Measurements from ENCODE around the gene FGF14. TPM values are rescaled to one million over a fixed set of nuclear protein-coding genes. Genes with fewer than 3 reads are reported as not detected.

Gene FGF14
- total RNA-seq, 1 donor from 2014 or later, result 2.9 TPM

DNA sequence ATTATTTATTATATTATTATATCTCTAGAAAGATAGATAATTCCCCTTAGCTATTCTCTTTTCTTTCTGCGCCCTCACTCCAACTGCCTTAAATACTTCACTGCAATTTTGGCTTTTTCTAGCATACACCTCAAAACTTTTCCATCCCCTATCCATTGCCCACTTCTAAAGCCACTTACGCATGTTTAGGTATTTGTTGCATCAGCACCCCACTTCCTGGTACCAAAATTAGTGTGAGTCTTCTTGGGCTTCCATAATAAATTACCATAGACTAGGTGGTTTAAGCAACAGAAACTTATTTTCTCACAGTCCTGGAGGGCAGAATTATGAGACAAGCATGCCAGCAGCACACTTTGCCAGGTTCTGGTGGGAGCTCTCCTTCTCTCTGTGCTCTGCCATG is 209.0 kb downstream of the FGF14 start:
- intact Hi-C loops (cut with micrococcal nuclease), result no loop called here
- DNase-seq, result no peak
- Histone ChIP-seq H3K27me3 (ENCODE audit: low read depth) (no peaks in the 10 kb centered on the region), H3K27ac (replicated peaks) (no peak overlapping the region), H3K9me3 (replicated peaks) (no peaks in the 10 kb centered on the region), H3K4me1 (no peaks in the 10 kb centered on the region), H3K4me3 (no peak overlapping the region), H3K36me3 (no peaks in the 10 kb centered on the region)
- TF ChIP-seq CTCF (IDR thresholded peaks at IDR 0.05; ENCODE audit: borderline replicate concordance), result no peak

DNA sequence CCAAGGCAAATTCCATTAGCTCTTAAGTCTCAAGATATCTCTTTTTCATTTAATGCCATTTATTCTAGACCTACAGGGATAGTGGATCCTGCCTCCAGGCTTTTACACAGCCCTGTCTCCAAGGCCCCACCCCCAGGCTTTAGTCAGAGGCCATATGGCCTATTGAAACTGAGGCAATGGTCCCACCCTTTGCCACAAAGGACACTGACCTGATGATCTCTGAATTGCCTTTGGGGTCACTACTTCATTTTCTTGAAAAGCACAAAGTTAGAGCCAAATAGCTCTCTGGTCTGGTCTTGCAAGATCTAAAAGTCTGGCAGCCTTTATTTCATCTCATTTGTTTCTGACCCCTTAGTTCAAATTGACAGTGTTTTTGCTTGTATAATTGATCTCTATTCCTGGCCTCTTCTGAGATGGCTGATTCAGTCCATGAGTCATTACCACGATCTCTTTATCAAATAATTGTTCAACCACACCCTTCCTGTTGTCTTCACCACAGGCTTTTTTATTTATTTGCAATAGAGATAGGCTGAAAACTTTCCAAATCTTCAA is 209.8 kb downstream of the FGF14 start:
- intact Hi-C loops (cut with micrococcal nuclease), result no loop called here
- TF ChIP-seq CTCF (IDR thresholded peaks at IDR 0.05; ENCODE audit: borderline replicate concordance), result no peak
- H3K27me3 ChIP-seq (ENCODE audit: low read depth), result no peaks in the 10 kb centered on the region
- H3K4me3 ChIP-seq, result no peak overlapping the region
- no peaks in the 10 kb centered on the region for H3K4me1 ChIP-seq
- no peaks in the 10 kb centered on the region for H3K36me3 ChIP-seq
- no peak overlapping the region for H3K27ac ChIP-seq (replicated peaks)
- DNase-seq, result no peak
- H3K9me3 ChIP-seq (replicated peaks), result no peaks in the 10 kb centered on the region

DNA sequence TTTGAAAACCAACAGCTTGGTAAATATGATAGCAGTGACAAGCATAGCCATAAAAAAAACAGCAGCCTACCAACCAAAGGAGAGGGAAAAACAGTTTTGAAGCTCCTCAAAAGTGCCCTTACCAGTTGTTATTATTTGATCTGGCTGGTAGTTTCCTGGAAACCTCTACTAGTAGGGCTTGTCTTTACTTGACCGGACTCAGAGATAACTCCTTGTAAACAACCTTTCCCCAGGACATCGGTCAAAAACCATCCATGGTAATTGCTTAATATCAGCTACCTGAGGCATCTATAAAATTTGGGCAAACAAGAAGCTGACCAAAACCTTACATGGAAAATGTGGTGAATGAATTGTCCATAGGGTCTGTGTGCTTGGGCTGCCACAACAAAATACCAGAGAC is 210.9 kb downstream of the FGF14 start:
- H3K9me3 ChIP-seq (replicated peaks), result no peaks in the 10 kb centered on the region
- TF ChIP-seq CTCF (IDR thresholded peaks at IDR 0.05; ENCODE audit: borderline replicate concordance), result no peak
- H3K4me1 ChIP-seq, result no peaks in the 10 kb centered on the region
- no peak overlapping the region for H3K27ac ChIP-seq (replicated peaks)
- no peak overlapping the region for H3K4me3 ChIP-seq
- H3K27me3 ChIP-seq (ENCODE audit: low read depth), result no peaks in the 10 kb centered on the region
- no peak for DNase-seq
- intact Hi-C loops (cut with micrococcal nuclease), result no loop called here
- no peaks in the 10 kb centered on the region for H3K36me3 ChIP-seq

DNA sequence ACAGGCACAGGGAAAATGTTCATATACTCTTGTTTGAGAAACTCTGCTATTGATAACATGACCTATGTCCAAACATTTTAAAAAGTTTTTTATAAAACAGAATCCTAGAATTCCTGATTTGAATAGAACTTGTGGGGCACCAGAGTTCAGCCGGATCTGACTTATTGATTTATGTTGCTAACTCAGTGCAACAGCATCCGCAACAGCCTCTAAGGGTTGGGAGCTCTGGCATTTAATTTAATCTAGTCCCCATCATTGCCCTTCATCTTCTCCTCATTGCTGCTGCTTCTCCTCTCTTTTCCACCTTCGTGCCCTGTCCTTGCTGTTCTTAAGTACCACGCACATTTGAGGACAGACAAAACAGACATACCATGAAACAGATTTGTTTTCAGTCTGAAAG is 214.5 kb downstream of the FGF14 start:
- H3K4me3 ChIP-seq, result no peak overlapping the region
- intact Hi-C loops (cut with micrococcal nuclease), result no loop called here
- no peaks in the 10 kb centered on the region for H3K4me1 ChIP-seq
- DNase-seq, result no peak
- no peaks in the 10 kb centered on the region for H3K27me3 ChIP-seq (ENCODE audit: low read depth)
- no peaks in the 10 kb centered on the region for H3K9me3 ChIP-seq (replicated peaks)
- no peak overlapping the region for H3K27ac ChIP-seq (replicated peaks)
- no peaks in the 10 kb centered on the region for H3K36me3 ChIP-seq
- no peak for TF ChIP-seq CTCF (IDR thresholded peaks at IDR 0.05; ENCODE audit: borderline replicate concordance)

DNA sequence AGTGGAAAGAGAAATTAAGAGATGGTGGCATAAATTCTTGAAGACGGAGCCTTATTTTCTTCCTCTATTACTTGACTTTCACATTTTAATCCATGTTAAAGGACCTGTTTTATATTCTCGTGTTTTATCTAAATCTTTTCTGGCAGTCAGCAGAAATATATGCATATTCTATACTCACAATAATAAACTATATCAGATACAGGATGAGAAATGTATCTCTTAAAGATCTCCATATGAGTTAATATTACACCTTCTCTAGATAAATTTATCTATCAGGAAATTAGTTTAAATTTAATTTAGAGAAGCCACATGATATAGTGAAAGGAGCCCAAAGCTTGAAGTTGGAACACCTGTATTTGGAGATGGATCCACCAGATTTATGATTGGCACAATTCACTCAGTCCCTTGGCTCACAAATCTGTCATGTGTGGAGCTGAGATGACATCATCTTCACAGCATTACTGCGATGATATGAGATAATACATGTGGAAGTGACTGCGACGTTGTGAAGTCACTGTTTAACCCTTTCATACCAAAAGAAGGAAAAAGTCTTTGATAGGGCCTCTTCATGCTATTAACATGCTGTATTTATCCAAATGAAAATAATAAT is 216.4 kb downstream of the FGF14 start:
- no peak for DNase-seq
- TF ChIP-seq CTCF (IDR thresholded peaks at IDR 0.05; ENCODE audit: borderline replicate concordance), result no peak
- Histone ChIP-seq H3K27me3 (ENCODE audit: low read depth) (no peaks in the 10 kb centered on the region), H3K4me1 (no peaks in the 10 kb centered on the region), H3K27ac (replicated peaks) (no peak overlapping the region), H3K36me3 (no peaks in the 10 kb centered on the region), H3K9me3 (replicated peaks) (no peaks in the 10 kb centered on the region), H3K4me3 (no peak overlapping the region)
- intact Hi-C loops (cut with micrococcal nuclease), result no loop called here
